Fibroblast of pulmonary artery (primary cell): Measurements from ENCODE around the gene C1QL4.

ENCODE experiments used
- DNase-seq: peaks from one replicate; pipeline ENCODE4 v3.0.0-alpha.2; 2010; ENCODE audit warnings: low read depth
- H3K4me3 ChIP-seq: replicated peaks from 2 replicates; pipeline ENCODE4 v1.5.1; 2011; ENCODE audit warnings: low read depth, mild to moderate bottlenecking, control low read depth, low read length, moderate library complexity
- CTCF ChIP-seq: IDR thresholded peaks from 2 replicates; pipeline ENCODE4 v1.5.1; 2011; ENCODE audit warnings: mild to moderate bottlenecking, control low read depth, low read length, inconsistent platforms; ENCODE audit errors: missing control alignments

Gene C1QL4

GRCh38 chr12:49293056-49293956 is 43.7 kb downstream of the C1QL4 start:
- no peak for TF ChIP-seq CTCF
- no peak for DNase-seq
- no peak overlapping the region for H3K4me3 ChIP-seq

GRCh38 chr12:49292729-49293055 is 44.3 kb downstream of the C1QL4 start:
- no peak for TF ChIP-seq CTCF
- DNase-seq = no peak
- no peak overlapping the region for H3K4me3 ChIP-seq

GRCh38 chr12:49288922-49289555 is 47.9 kb downstream of the C1QL4 start:
- no peak for TF ChIP-seq CTCF
- DNase-seq = no peak
- H3K4me3 ChIP-seq = no peak overlapping the region

GRCh38 chr12:49288412-49288853 is 48.6 kb downstream of the C1QL4 start:
- peak; percentile 76 for TF ChIP-seq CTCF
- peak; percentile 68 for DNase-seq
- H3K4me3 ChIP-seq = no peak overlapping the region

- no peak for TF ChIP-seq CTCF
- H3K4me3 ChIP-seq = no peak overlapping the region
- no peak for DNase-seq
Measured at GRCh38 chr12:49287876-49288275, 49.1 kb downstream of the C1QL4 start.

GRCh38 chr12:49284672-49285071 is 52.3 kb downstream of the C1QL4 start:
- DNase-seq = no peak
- no peak for TF ChIP-seq CTCF
- no peak overlapping the region for H3K4me3 ChIP-seq
